NCI-H82 (cell line): ENCODE measurements around the gene GTPBP2.

Experiments
- DNase-seq: peaks from one replicate; lab custom pipeline; 2025; lab: John Stamatoyannopoulos, UW

The GTPBP2 gene

DNA sequence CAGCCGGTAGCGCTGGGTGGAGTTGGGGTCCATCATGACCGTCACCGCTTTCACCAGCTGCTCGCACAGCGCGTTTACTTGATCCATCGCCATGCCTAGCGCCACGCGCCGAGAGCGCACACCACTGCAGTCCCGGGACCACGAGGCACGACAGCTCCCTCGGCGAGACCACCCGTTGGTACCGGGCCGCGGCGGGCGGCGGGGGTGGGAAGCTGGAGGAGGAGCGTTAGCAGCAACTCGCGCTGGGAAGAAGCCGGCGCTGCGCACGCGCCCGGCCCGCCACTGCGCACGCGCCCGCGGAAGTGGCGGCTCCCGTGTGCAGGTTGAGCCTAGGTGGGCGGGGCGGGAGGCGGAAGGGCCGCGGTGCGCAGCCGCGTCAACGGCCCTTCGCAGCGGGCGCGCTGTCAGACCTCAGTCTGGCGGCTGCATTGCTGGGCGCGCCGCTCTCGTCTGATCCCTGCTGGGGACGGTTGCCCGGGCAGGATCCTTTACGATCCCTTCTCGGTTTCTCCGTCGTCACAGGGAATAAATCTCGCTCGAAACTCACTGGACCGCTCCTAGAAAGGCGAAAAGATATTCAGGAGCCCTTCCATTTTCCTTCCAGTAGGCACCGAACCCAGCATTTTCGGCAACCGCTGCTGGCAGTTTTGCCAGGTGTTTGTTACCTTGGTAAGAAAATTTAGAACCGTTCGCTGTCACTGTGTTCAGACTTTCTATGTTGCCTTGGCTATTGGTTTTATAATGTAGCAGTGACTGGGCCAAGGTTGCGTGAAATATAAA is 53.1 kb downstream of the GTPBP2 start, which contains the start of the genes POLH and XPO5:
POLH (plus strand) TSS at position 414 of the 780 bp plus-strand sequence. CDS start 6,135 bp downstream, outside the sequence.
XPO5 (minus strand) TSS at position 267 of the 780 bp plus-strand sequence; CDS start at position 93, 174 bp downstream.
- DNase-seq: peak; percentile 97

- DNase-seq: peak; percentile 66
Observed at GRCh38 chr6:43575105-43575771, 53.8 kb downstream of the GTPBP2 start.

DNA sequence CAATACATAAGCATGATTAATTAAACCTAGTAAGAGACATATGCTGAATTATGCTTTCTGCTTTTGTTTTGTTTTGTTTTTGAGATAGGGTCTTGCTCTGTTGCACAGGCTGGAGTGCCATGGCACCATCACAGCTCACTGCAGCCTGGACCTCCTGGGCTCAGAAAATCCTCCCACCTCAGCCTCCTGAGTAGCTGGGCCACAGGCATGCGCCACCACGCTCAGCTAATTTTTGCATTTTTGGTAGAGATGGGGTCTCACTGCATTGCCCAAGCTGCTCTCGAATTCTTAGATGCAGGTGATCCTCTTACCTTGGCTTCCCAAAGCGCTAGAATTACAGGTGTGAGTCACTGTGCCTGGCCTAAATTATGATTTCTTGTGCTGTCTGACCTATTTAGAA is 57.0 kb downstream of the GTPBP2 start:
- DNase-seq: no peak

- no peak for DNase-seq
Observed at GRCh38 chr6:43570876-43571441, 58.1 kb downstream of the GTPBP2 start.
